ACC112 (cell line): ENCODE measurements around the gene AASS.

Source experiments
- H2AFZ ChIP-seq: fragments of 200-600 bp; sonication (generic); one replicate; pipeline ENCODE4 v1.6.0; 2017; ENCODE audit warnings: antibody characterized with exemption, low read length; ENCODE audit not compliant: unreplicated experiment
- H3K27ac ChIP-seq: fragments of 200-600 bp; sonication (generic); 2 replicates; pipeline ENCODE4 v1.5.1; 2014; ENCODE audit warnings: low read depth, mild to moderate bottlenecking, antibody characterized with exemption, low read length, moderate library complexity
- H3K27me3 ChIP-seq: fragments of 200-600 bp; sonication (generic); 2 replicates; pipeline ENCODE4 v1.6.1; 2014; ENCODE audit warnings: mild to moderate bottlenecking, antibody characterized with exemption, low read length, moderate library complexity, mixed read lengths; ENCODE audit not compliant: insufficient read depth
- H3K36me3 ChIP-seq: fragments of 200-600 bp; sonication (generic); 2 replicates; pipeline ENCODE4 v1.6.1; 2016; ENCODE audit warnings: mild to moderate bottlenecking, antibody characterized with exemption, low read length, moderate library complexity, mixed read lengths; ENCODE audit not compliant: insufficient read depth
- H3K4me1 ChIP-seq: fragments of 200-600 bp; sonication (generic); one replicate; pipeline ENCODE4 v1.6.1; 2016; ENCODE audit warnings: low read length, mixed read lengths; ENCODE audit not compliant: insufficient read depth, unreplicated experiment, control insufficient read depth
- H3K4me3 ChIP-seq: fragments of 200-600 bp; sonication (generic); 2 replicates; pipeline ENCODE4 v1.5.1; 2014; ENCODE audit warnings: mild to moderate bottlenecking, low read depth, low read length
- H3K79me2 ChIP-seq: fragments of 200-600 bp; sonication (generic); one replicate; pipeline ENCODE4 v1.6.0; 2016; ENCODE audit warnings: low read length; ENCODE audit not compliant: control insufficient read depth, unreplicated experiment, insufficient read depth

Gene AASS

DNA sequence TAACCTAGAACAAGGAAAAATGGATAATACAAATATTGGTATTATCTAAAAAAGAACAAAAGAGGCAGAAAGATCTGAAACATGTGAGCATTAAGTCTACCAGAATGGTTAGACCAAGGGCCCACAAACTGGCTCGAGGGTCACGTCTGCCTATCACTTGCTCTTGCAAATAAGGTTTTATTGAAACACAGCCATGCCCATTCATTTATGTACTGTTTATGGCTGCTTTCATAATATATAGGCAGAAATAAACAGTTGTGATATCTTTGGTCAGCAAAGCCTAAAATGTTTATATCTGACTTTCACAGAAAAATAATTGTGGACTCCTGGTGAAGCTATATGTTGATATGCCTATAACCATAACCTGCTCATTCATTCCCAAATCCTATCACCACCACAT, 71.8 kb downstream of the AASS start:
- no peak overlapping the region for H3K4me3 ChIP-seq
- H3K27me3 ChIP-seq, result no peaks in the 10 kb centered on the region
- no peaks in the 10 kb centered on the region for H3K36me3 ChIP-seq
- no peak overlapping the region for H2AFZ ChIP-seq
- H3K79me2 ChIP-seq, result no peaks in the 10 kb centered on the region
- H3K4me1 ChIP-seq, result no peaks in the 10 kb centered on the region
- no peak overlapping the region for H3K27ac ChIP-seq

DNA sequence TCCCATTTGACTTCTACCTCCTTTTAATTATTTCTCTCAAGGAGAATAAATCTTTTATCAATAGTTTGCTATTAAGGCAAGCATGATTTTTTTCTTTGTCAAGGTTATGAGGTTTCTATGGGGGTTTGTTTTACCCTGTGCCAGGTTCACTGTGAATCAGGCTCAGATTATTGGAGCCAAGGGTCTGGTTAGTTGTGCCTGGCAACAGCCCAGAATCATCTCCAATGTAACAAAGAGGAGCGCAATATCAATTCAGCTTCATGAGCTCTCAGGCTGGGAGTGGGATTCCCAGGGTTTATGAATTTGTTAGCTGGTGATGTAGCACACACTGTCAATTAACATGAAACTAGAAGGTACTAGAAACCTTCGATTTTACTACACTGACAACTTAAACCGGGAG, 73.2 kb downstream of the AASS start:
- H3K4me3 ChIP-seq, result no peak overlapping the region
- H3K36me3 ChIP-seq, result no peaks in the 10 kb centered on the region
- H3K4me1 ChIP-seq, result no peaks in the 10 kb centered on the region
- H3K27ac ChIP-seq, result no peak overlapping the region
- H2AFZ ChIP-seq, result no peak overlapping the region
- H3K79me2 ChIP-seq, result no peaks in the 10 kb centered on the region
- H3K27me3 ChIP-seq, result no peaks in the 10 kb centered on the region

DNA sequence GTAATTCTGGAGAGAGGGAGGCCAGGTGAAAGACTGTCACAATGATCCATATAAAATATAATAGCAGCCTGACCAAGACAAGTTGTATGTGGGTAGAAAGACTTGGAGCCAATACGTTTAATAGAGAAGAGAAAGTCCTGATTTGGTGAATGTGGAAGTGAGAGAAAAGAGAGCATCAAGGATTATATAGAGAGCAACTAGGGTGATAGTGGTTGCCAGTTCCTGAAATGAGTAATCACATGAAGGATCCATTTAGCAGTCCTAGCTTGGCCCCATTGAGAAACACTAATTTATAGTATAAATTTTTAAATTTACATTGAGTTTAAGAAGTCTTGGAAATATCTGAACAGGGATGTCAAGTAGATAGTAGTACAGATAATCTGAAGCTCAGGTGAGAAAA, 74.0 kb downstream of the AASS start:
- Histone ChIP-seq H3K4me1 (no peaks in the 10 kb centered on the region), H2AFZ (no peak overlapping the region), H3K79me2 (no peaks in the 10 kb centered on the region), H3K36me3 (no peaks in the 10 kb centered on the region), H3K27me3 (no peaks in the 10 kb centered on the region), H3K27ac (no peak overlapping the region), H3K4me3 (no peak overlapping the region)

DNA sequence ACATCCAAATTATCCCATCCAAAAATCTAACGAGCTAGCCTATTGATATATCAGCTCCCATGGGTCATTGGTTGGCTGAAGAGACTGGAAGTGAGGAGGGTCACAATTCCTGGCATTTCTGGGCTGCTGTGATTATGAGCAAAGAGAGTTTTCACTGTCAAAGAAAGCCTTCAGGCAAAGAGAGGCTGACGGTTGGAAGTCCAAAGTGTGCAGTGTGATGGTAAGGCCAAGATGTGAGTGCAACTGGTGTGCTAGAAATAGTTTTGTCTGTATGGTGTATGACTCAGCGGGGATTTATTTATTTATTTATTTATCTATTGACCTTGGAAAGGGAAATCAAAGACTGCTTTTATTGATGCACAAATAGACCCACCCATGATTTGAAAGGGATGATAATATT, 75.0 kb downstream of the AASS start:
- no peaks in the 10 kb centered on the region for H3K79me2 ChIP-seq
- no peaks in the 10 kb centered on the region for H3K27me3 ChIP-seq
- H3K4me1 ChIP-seq, result no peaks in the 10 kb centered on the region
- no peaks in the 10 kb centered on the region for H3K36me3 ChIP-seq
- H3K27ac ChIP-seq, result no peak overlapping the region
- no peak overlapping the region for H3K4me3 ChIP-seq
- no peak overlapping the region for H2AFZ ChIP-seq

DNA sequence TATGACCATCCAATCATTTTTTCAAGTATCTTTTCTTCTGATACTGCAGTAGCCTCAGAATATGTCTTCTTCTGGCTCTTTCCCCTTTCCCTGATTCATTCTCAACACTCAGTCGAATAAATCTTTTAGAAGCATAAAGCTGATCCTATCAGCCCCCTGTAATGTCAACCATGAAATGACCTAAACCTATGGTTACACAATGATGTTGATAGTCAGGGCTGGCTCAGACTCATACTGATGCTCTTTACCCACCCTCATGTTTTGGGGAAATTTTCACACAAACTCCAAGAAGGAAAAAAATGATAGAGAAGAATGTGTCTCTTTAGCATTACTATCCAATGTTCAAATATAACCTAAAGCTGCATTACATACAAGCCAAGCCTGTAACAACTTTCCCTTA, 76.0 kb downstream of the AASS start:
- no peak overlapping the region for H3K4me3 ChIP-seq
- H2AFZ ChIP-seq, result no peak overlapping the region
- no peak overlapping the region for H3K27ac ChIP-seq
- no peaks in the 10 kb centered on the region for H3K4me1 ChIP-seq
- no peaks in the 10 kb centered on the region for H3K36me3 ChIP-seq
- H3K27me3 ChIP-seq, result no peaks in the 10 kb centered on the region
- H3K79me2 ChIP-seq, result no peaks in the 10 kb centered on the region

DNA sequence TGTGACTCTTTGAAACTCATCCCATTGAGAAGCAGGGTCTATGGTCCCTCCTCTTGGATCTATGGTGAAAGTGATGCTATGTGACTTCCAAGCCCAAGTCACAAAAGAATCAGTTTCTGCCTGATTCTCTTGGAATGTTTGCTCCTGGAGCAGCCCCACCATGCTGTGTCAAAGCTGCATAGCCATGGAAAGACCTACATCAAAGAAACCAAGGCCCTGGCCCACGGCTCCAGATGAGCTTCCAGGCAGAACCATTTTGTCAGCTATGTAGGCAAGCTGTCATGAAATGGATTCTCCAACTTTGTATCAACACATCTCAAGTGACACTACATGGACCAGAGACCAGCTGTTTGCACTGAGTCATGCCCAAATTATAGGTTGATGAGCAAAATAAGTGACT, 77.0 kb downstream of the AASS start:
- Histone ChIP-seq H3K4me1 (no peaks in the 10 kb centered on the region), H3K4me3 (no peak overlapping the region), H3K36me3 (no peaks in the 10 kb centered on the region), H3K27ac (no peak overlapping the region), H3K79me2 (no peaks in the 10 kb centered on the region), H2AFZ (no peak overlapping the region), H3K27me3 (no peaks in the 10 kb centered on the region)

DNA sequence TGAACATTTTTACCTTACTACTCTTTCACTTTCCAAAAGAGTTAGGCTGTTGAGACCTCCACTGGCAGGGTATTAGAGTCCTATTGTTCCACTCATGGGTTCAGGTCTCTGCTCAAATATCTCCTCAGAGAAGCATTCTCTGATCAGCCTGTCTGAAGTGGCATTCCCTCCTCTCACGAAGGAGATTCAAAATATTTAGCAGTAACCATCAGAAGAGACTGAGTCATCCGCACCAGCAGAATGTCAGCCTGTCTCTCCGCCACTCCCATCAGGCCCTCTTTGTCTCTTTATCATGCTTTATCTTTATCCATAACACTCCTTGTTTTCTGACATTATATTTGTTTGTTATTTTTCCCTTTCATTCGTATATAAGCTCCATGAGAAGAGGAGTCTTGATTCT, 79.1 kb downstream of the AASS start:
- no peaks in the 10 kb centered on the region for H3K79me2 ChIP-seq
- H3K36me3 ChIP-seq, result no peaks in the 10 kb centered on the region
- H3K27me3 ChIP-seq, result no peaks in the 10 kb centered on the region
- no peaks in the 10 kb centered on the region for H3K4me1 ChIP-seq
- H2AFZ ChIP-seq, result no peak overlapping the region
- no peak overlapping the region for H3K27ac ChIP-seq
- H3K4me3 ChIP-seq, result no peak overlapping the region

DNA sequence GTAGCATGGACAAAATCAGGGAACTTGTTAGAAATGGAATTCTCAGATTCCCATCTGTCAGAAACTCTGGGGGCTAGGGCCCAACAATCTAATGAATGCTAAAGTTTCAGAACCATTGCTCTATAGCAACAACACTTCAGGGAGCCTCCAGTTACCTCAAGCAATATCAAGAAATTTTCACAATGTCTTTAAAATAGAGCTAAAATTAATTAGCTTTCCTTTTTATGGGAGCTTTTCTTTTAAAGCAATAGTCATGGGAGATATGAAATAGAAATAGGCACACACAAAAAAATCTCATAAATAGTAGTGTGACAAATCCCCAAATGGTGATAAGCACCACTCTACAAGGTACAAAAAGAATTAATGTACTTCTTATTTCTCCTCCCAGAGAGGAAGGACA, 80.9 kb downstream of the AASS start:
- no peak overlapping the region for H3K27ac ChIP-seq
- H3K4me3 ChIP-seq, result no peak overlapping the region
- no peaks in the 10 kb centered on the region for H3K79me2 ChIP-seq
- no peaks in the 10 kb centered on the region for H3K36me3 ChIP-seq
- no peaks in the 10 kb centered on the region for H3K27me3 ChIP-seq
- no peak overlapping the region for H2AFZ ChIP-seq
- H3K4me1 ChIP-seq, result no peaks in the 10 kb centered on the region

DNA sequence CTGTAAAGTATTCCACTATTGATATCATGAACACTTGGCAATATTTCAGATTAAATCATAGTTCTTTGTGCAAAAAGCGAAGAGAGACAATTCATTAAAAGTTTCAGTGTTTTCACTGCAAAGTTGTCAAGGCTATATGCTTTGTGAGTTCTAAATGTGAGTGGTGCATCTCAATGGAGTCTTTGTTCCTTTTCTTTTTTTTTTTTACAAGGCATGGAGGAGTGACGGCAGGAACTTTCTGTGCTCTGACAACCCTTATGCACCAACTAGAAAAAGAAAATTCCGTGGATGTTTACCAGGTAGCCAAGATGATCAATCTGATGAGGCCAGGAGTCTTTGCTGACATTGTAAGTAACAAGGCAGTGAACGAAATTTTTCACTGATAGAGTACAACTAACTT, 84.5 kb downstream of the AASS start:
- Histone ChIP-seq H3K27me3 (no peaks in the 10 kb centered on the region), H2AFZ (peak overlapping the region; percentile 11), H3K79me2 (no peaks in the 10 kb centered on the region), H3K4me1 (no peaks in the 10 kb centered on the region), H3K27ac (no peak overlapping the region), H3K4me3 (no peak overlapping the region), H3K36me3 (no peaks in the 10 kb centered on the region)

DNA sequence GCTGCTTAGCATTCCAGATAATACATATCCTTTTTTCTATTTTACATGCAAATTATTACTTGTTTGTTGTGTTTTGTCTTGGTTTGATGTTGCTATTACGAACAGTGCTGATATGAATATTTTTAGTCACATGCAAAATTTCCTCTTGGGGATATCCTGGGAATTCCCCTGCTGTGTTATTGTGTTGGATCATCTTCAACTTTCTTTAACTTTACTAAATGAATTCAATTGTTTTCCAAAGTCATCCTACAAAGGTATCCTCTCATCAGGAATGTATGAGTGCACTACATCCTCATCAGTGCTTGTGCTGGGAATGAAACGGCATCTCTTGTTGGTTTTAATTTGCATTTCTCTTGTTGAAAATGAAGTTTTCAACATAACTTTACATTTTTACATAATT, 87.1 kb downstream of the AASS start:
- Histone ChIP-seq H3K79me2 (no peaks in the 10 kb centered on the region), H3K4me3 (no peak overlapping the region), H3K4me1 (no peaks in the 10 kb centered on the region), H3K36me3 (no peaks in the 10 kb centered on the region), H2AFZ (no peak overlapping the region), H3K27ac (no peak overlapping the region), H3K27me3 (no peaks in the 10 kb centered on the region)

DNA sequence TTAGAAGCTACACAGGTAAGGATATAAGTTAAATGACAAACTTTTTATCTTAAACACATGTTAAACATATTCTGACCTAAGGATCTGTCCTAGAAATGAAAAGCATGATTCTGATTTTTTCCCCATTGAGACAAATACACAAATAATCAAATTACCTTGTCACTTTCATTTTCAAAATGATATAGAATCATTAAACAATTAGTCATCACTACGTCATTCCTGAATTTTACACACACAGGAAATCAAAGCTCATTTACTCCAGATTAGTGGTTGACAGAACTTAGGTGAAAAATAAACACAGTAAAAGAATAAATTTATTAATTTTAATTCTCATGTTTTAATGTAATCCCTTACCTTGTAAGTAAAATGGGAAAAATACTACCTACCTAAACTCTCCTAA, 89.0 kb downstream of the AASS start:
- H3K27me3 ChIP-seq, result no peaks in the 10 kb centered on the region
- H3K4me3 ChIP-seq, result peak overlapping the region; percentile 56; the same call in 1 of the 2 replicates
- no peaks in the 10 kb centered on the region for H3K79me2 ChIP-seq
- no peaks in the 10 kb centered on the region for H3K36me3 ChIP-seq
- H3K4me1 ChIP-seq, result no peaks in the 10 kb centered on the region
- H2AFZ ChIP-seq, result peak overlapping the region; percentile 69
- H3K27ac ChIP-seq, result no peak overlapping the region; the same call in 1 of the 2 replicates

DNA sequence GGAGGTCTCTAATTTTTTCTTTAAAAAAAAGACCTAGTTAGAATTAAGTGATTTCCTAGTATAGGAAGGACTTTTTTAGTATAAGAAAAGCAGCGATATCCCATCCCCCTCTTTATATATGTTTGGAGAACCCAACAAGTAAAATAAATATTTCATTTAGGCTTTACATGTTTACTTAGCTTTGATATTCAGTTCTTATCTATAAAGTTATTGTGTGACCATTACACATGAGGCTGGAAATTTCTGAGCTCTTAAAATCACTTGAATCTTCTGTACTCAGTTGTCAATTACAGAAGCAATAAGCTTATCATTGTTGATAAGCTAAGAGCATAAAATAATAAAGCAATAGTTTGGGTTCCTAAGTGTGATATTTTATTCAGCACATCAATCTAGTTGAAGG, 89.7 kb downstream of the AASS start:
- H2AFZ ChIP-seq, result peak overlapping the region; percentile 69
- H3K36me3 ChIP-seq, result no peaks in the 10 kb centered on the region
- H3K27me3 ChIP-seq, result no peaks in the 10 kb centered on the region
- no peak overlapping the region for H3K27ac ChIP-seq
- H3K4me1 ChIP-seq, result no peaks in the 10 kb centered on the region
- H3K79me2 ChIP-seq, result no peaks in the 10 kb centered on the region
- H3K4me3 ChIP-seq, result peak overlapping the region; percentile 56; the same call in 1 of the 2 replicates
